SJCRH30 (cell line): Measurements from ENCODE around the gene NTM. TPM values are rescaled to one million over a fixed set of nuclear protein-coding genes. Genes with fewer than 3 reads are reported as not detected.

Experiments
- DNase-seq, 2 experiments: peaks; one replicate each; pipeline ENCODE4 v3.0.0-alpha.2; 2015 to 2020
- H3K27ac ChIP-seq: fragments of 250-450 bp; sonication (Bioruptor Pico); 2 replicates; pipeline ENCODE4 v1.5.1; 2020; ENCODE audit warnings: mild to moderate bottlenecking, moderate library complexity
- H3K27me3 ChIP-seq: fragments of 250-450 bp; sonication (Bioruptor Pico); 2 replicates; pipeline ENCODE4 v1.5.1; 2020; ENCODE audit warnings: mild to moderate bottlenecking, moderate library complexity
- H3K36me3 ChIP-seq: fragments of 250-450 bp; sonication (Bioruptor Pico); 2 replicates; pipeline ENCODE4 v1.5.1; 2020; ENCODE audit warnings: mild to moderate bottlenecking, moderate library complexity
- H3K4me1 ChIP-seq: fragments of 250-450 bp; sonication (Bioruptor Pico); 2 replicates; pipeline ENCODE4 v1.5.1; 2020; ENCODE audit warnings: mild to moderate bottlenecking, moderate library complexity
- H3K4me3 ChIP-seq: fragments of 250-450 bp; sonication (Bioruptor Pico); 2 replicates; pipeline ENCODE4 v1.5.1; 2020; ENCODE audit warnings: mild to moderate bottlenecking, moderate library complexity
- H3K9me3 ChIP-seq: fragments of 250-450 bp; sonication (Bioruptor Pico); replicated peaks from 2 replicates; pipeline ENCODE4 v1.5.1; 2020; ENCODE audit warnings: mild to moderate bottlenecking, moderate library complexity
- total RNA-seq: library from RNA; depleted of rRNA; stranded (reverse); fragments of >200 nt; shearing (Covaris generic); gene quantifications from 2 replicates; pipeline ENCODE4 v1.2.3, GENCODE V29; 2014

NTM gene
- total RNA-seq, 1 experiment from 2014 or later: not detected

DNA sequence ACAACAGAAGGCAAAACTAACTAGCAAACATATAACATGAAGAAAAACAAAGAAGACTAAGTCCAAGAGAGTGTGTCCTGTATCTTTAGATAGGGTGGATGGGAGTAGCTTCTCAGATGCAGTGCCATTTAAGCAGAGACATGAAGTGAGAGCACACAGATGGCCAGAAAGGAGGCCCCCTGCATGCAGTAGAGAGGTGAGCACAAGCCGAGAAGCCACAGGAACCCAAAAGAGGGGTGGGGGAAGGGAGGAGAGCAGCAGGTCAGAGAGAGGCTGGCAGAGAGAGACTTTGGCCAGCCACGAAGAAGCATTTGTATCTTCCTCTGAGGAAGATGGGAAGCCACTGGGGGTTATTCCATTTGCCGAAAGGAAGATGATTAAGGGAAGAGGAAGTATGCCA lies 86.7 kb downstream of the NTM start:
- Histone ChIP-seq H3K4me1 (no peaks in the 10 kb centered on the region), H3K36me3 (no peaks in the 10 kb centered on the region), H3K4me3 (no peak overlapping the region), H3K27ac (no peak overlapping the region), H3K9me3 (no peaks in the 10 kb centered on the region), H3K27me3 (no peaks in the 10 kb centered on the region)
- DNase-seq: no peak

DNA sequence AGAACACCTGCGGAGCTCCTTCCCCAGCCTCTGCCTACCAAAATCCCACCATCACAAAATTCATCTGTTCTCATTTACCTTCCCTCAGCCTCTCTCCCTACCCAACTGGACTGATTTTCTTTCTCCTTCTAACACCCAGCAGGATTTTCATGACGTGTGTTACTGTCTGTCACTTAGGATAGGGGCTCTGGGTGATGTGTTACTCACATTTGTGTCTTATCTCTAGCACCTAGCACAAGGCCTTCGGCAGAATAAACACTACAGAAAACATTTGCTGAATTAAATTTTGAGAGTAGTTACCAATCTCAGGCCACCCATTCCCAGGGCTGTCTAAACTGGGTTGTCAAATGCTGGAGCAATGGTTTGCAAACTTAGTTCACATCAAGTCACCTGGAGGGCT lies 88.0 kb downstream of the NTM start:
- H3K36me3 ChIP-seq: no peaks in the 10 kb centered on the region
- H3K4me3 ChIP-seq: no peak overlapping the region
- H3K27ac ChIP-seq: no peak overlapping the region
- H3K27me3 ChIP-seq: no peaks in the 10 kb centered on the region
- DNase-seq: no peak
- H3K4me1 ChIP-seq: no peaks in the 10 kb centered on the region
- no peaks in the 10 kb centered on the region for H3K9me3 ChIP-seq

DNA sequence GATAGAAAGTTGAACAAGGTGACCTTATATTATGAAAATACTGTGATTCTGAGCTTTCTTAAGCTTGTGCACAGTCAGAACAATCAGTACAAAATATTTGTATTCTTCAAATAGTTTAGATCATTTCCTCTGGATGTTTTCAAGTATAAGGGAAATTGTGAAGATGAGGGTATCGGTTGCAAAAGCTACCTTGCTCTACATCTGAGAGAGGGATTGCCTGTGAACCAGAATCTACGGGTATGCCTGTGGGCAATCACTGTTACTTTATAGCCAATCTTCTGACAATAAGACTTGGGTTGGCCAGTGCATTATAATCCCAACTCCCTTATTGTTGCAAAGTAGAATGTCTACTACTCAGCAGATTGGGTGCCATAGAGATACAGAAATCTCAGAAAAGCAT lies 90.5 kb downstream of the NTM start:
- Histone ChIP-seq H3K27ac (no peak overlapping the region), H3K27me3 (no peaks in the 10 kb centered on the region), H3K4me1 (no peaks in the 10 kb centered on the region), H3K4me3 (no peak overlapping the region), H3K9me3 (no peaks in the 10 kb centered on the region), H3K36me3 (no peaks in the 10 kb centered on the region)
- no peak for DNase-seq

DNA sequence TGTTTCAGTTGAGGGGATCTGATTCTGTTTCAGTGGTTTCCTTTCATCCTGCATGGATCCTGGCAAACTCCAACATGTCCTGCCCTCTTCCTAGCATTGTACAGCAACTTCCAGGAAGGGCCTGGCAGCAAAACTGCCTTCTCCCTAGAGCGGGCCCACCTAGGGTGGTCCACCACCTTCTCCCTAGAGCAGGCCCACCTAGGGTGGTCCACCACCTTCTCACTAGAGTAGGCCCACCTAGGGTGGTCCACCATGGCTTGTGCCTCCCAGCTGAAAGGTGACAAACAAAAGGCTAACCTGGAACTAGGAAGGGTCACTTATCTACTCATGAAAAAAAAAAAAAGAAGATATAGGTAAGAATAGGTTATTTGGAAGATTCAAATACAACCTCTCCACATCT lies 92.2 kb downstream of the NTM start:
- H3K4me1 ChIP-seq: no peaks in the 10 kb centered on the region
- no peak overlapping the region for H3K4me3 ChIP-seq
- no peaks in the 10 kb centered on the region for H3K27me3 ChIP-seq
- no peaks in the 10 kb centered on the region for H3K9me3 ChIP-seq
- DNase-seq: no peak
- H3K27ac ChIP-seq: no peak overlapping the region
- H3K36me3 ChIP-seq: no peaks in the 10 kb centered on the region

DNA sequence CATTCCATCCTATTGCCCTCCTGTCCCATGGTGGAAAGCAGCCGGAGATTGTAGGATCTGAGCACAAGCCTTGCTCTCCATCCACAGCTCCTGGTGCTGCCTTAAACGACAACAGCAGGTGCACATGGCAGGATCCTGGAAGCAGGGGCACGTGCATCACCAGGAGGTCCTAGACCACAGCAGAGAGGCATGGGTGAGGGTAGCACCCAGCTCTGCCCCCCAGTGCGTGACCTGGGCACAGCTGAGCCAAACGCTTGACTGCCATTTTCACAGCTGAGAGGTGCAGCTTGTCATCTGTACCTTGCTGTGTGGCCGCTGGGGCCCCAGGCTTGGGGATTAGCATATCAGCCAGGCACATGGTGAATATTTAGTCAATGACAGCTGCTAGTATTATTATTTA lies 92.7 kb downstream of the NTM start:
- Histone ChIP-seq H3K27ac (no peak overlapping the region), H3K4me3 (no peak overlapping the region), H3K4me1 (no peaks in the 10 kb centered on the region), H3K27me3 (no peaks in the 10 kb centered on the region), H3K9me3 (no peaks in the 10 kb centered on the region), H3K36me3 (no peaks in the 10 kb centered on the region)
- peak; percentile 9 to 23 for DNase-seq

DNA sequence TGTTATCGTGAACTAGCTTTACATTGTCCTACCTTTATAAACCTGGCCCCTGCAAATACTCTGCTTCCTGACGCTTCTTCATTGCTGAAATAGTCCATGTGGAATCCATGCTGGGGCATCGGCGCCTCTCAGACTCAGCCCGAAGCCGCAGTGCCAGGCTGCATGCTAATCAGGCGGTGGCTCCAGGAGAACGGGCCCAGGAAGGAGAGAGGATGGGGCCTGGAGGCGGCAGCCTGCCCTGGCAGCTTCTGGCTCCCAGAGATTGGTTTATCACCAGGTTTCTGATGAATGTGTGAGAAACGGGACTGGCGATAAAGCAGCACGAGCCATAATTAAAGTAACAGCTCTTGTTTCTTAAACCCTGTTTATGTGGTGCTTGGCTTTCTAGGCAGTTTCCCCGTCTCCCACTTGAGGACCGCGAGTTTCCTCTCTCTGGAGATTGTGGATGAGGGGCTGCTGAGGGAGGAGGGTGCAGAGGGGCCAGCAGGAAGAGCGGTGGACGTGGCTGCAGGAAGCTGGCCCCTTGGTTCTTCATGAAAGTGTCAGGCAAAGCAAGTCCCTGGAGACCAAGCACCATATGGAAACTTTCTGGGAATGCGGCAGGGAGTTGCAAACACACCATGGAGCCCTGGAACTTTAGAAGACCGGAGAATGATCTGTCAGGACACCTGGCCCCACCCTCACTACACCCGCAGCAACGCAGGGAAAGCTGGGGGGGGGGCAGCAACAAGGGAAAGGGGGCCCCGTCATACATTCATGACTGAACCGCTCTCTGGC lies 93.4 kb downstream of the NTM start:
- DNase-seq: no peak
- H3K4me1 ChIP-seq: no peaks in the 10 kb centered on the region
- no peaks in the 10 kb centered on the region for H3K27me3 ChIP-seq
- no peaks in the 10 kb centered on the region for H3K36me3 ChIP-seq
- no peaks in the 10 kb centered on the region for H3K9me3 ChIP-seq
- no peak overlapping the region for H3K27ac ChIP-seq
- H3K4me3 ChIP-seq: no peak overlapping the region

DNA sequence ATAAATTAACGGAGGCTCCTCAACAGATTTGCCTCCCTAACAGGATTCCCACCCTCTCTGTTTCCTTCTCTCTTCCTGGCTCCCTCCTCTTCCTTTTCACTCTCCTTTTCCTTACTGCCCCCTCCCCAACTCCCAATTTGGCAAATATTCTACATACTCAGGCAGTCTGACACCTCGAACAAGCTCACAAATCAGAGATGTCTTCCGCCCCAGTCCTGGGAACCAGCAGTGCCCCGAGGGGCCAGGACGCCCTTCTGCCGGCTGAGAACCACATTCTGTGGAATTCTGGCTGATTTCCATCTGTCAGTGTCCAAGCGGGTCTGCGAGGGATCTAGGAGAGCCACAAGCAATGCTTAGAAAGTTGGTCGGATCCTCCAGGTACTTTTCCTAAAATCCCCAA lies 94.0 kb downstream of the NTM start:
- Histone ChIP-seq H3K4me1 (no peaks in the 10 kb centered on the region), H3K36me3 (no peaks in the 10 kb centered on the region), H3K27ac (no peak overlapping the region), H3K4me3 (no peak overlapping the region), H3K9me3 (no peaks in the 10 kb centered on the region), H3K27me3 (no peaks in the 10 kb centered on the region)
- no peak for DNase-seq

DNA sequence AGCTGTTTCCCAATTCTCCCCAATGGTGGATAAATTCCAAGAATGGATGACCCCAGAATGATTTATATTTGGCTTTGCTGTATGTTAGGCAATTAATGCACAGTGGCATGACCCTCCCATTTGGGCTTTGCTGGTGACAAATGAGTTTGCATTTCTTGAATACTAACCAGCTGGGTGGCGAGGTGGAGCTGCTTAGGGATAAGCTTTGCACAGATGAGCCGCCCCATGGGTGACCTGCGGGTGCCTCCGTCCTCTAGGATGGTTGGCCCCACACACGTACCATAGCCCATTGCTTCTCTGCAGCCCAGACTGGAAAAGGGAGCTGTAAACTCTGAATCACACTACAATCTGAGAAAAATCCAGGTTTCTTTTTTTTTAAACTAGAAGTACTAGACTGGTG lies 94.6 kb downstream of the NTM start:
- DNase-seq: no peak
- no peaks in the 10 kb centered on the region for H3K4me1 ChIP-seq
- no peaks in the 10 kb centered on the region for H3K36me3 ChIP-seq
- no peaks in the 10 kb centered on the region for H3K27me3 ChIP-seq
- no peak overlapping the region for H3K27ac ChIP-seq
- no peaks in the 10 kb centered on the region for H3K9me3 ChIP-seq
- H3K4me3 ChIP-seq: no peak overlapping the region

DNA sequence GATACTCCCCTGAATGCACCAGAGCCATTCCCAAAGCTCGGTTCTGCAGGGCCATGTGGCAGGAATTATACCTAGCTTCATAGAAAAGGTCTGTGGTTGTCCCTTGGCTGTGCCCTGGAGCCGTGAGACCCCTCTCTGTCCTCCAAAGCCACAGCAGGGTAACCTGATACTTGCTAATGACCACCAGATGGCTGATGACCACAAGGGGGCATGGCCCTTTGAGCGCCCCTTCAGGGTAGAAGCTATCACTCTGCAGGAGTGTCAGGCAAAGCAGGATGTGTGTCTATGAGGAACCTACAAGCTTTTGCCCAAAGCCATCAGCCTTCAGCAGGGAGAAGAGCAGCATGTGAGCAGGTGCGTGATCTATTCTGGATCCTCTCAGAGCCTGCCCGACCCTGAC lies 95.3 kb downstream of the NTM start:
- Histone ChIP-seq H3K4me1 (no peaks in the 10 kb centered on the region), H3K9me3 (no peaks in the 10 kb centered on the region), H3K27me3 (no peaks in the 10 kb centered on the region), H3K36me3 (no peaks in the 10 kb centered on the region), H3K4me3 (no peak overlapping the region), H3K27ac (no peak overlapping the region)
- peak in 1 of 2 experiments; percentile 16 for DNase-seq

DNA sequence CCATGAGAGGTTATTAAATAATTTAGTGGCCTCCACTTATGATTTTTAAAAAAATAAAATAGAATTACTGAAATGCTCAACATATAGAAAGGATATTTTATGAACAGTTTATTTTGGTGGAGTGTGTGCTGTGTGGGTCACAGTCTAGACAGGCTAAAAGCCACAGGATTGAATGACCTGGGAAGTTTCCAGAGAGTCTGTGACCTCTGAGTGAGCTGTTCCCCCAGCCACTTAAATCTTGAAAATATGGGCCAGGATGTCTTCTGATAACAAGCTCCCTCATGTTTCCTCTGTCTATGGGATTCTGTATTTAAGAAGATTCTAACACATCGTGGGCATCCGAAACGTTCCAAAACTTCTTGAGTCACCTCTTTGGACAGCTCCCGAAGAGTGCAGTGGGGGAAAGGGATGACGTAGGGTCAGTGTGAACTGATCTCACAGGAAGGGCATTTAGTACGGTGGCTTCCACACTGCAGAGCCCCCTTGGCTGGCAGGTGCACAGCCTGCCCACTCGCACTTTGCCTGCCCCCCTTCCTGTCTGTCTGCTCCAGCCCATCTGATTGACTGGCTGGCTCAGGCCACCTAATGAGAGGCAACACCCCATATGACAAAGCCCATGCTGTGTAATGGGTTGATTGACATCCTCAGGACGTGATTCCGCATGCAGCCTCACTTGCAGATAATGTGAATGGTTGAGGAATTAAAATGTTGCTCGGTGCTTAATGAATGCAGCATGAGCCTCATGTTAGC lies 97.4 kb downstream of the NTM start:
- H3K27me3 ChIP-seq: no peaks in the 10 kb centered on the region
- no peak overlapping the region for H3K27ac ChIP-seq
- H3K4me3 ChIP-seq: no peak overlapping the region
- H3K9me3 ChIP-seq: no peaks in the 10 kb centered on the region
- H3K36me3 ChIP-seq: no peaks in the 10 kb centered on the region
- DNase-seq: no peak
- H3K4me1 ChIP-seq: no peaks in the 10 kb centered on the region

DNA sequence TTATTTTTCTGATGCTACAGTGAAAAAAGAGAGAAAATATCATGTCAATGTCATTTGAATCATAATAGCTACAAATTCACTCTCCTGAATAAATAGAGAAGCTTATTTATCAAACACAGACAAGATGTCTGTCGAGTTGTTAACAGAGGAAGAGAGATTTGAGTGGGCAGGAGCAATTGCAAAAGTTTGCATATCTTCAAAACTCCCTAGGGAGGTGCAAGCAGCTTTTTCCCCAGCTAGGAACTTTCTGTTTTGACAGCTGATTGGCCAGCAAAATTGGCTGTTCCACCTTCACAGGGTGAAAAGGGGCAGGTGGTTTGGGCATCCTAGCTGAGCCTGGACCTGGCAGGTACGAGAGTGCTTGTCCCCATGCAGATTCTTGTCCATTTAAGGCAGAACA lies 98.2 kb downstream of the NTM start:
- no peak for DNase-seq
- Histone ChIP-seq H3K27me3 (no peaks in the 10 kb centered on the region), H3K9me3 (no peaks in the 10 kb centered on the region)

DNA sequence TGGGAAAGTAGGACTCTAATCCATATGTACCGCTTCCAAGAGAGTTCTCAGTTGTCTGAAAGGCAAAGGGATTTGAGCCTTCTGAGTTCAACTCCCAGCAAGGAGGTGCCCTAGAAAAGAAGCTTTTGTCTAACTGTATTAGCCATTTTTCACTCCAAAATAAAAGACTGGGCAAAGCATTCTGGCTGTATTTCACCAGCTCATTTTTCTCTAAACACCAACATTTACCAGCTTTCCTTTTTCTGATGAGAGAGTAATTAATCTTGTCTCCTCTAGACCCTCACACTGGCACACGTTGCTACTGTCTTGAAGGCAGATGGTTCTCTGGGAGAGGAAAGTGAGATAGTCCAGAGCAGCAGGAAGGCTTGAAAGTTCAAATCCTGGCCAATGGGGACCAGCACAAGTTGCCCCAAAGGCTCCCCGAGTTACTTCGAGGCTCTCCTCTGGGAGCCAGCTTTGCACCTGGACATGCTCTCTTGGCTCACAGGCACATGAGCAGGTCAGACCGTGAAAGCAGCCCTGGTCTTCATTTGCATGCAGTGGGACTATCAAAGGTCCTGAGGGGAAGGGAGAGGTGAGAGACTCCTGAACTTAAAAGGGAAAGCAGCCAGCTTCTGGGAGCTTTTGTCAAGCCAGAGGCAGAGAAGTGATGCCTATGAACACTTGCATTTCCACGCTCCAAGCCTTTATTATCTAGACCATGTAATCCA lies 100.0 kb downstream of the NTM start:
- no peak for DNase-seq
- Histone ChIP-seq H3K27ac (no peak overlapping the region), H3K4me3 (no peak overlapping the region), H3K27me3 (no peaks in the 10 kb centered on the region), H3K9me3 (no peaks in the 10 kb centered on the region), H3K4me1 (no peaks in the 10 kb centered on the region), H3K36me3 (no peaks in the 10 kb centered on the region)

More for the DNA sequence above, 98.2 kb downstream of the NTM start:
- H3K4me1 ChIP-seq: no peaks in the 10 kb centered on the region
- no peaks in the 10 kb centered on the region for H3K36me3 ChIP-seq
- no peak overlapping the region for H3K4me3 ChIP-seq
- H3K27ac ChIP-seq: no peak overlapping the region

DNA sequence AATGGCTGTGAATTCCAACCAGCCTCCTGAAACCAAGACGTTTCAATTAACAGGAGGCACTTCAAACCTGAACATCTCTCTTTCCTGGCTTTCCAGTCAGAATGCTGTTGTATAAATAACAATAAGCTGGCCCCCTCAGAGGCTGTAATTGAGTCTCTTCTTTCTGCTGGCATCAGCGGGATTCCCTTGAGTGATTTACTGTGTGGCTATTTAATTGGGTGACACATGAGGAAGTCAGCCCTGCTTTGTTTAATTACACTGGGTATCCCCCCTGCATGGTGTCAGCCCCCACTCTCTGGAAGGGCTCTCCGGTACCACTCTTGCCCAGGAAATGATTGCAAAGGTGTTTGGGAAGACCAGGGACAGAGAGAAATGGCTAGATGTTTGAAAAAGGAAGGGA lies 101.6 kb downstream of the NTM start:
- H3K36me3 ChIP-seq: no peaks in the 10 kb centered on the region
- H3K27me3 ChIP-seq: no peaks in the 10 kb centered on the region
- H3K9me3 ChIP-seq: no peaks in the 10 kb centered on the region
- H3K4me3 ChIP-seq: no peak overlapping the region
- DNase-seq: no peak
- H3K4me1 ChIP-seq: no peaks in the 10 kb centered on the region
- no peak overlapping the region for H3K27ac ChIP-seq

DNA sequence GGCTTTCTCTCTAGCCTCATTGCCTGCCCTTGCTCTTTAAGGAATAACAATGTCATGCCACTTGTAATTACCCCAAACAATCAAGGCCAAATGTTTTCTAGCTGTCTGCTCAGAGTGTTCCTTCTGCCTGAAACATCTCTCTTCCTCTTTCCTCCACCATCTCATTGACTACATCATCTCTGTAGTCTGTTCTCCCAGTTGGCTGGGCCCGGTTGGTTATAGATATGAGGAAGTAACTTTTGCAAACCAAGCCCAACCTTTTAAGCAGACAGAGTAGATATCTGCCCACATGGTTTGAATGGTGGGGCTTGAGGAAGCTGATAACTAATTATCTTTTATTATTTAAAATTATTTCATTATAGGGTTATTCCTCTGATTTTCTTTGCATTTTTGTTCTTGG lies 104.5 kb downstream of the NTM start:
- H3K27ac ChIP-seq: no peak overlapping the region
- H3K4me3 ChIP-seq: no peak overlapping the region
- H3K27me3 ChIP-seq: no peaks in the 10 kb centered on the region
- H3K9me3 ChIP-seq: no peaks in the 10 kb centered on the region
- no peaks in the 10 kb centered on the region for H3K4me1 ChIP-seq
- no peak for DNase-seq
- no peaks in the 10 kb centered on the region for H3K36me3 ChIP-seq

DNA sequence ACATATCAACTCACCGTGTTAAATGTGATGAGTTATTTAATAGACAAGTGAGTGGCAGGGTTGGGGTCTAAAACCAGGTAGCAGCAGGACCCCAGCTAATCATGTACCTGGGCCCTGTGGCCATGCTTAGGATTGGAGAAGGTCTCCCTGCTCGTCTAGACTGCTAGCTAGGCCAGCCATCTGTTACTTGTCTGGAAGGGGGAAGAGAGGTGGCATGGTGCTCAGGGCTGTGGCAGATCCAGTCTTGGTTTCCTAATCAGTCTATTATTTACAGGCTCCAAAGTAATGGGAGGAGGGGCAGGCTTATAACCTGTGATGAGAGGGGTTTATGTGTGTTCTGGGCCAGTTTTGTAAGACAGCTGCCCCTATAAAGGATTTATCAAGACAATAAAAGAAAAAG lies 105.9 kb downstream of the NTM start:
- H3K4me3 ChIP-seq: no peak overlapping the region
- H3K27ac ChIP-seq: no peak overlapping the region
- no peaks in the 10 kb centered on the region for H3K27me3 ChIP-seq
- no peak for DNase-seq
- H3K36me3 ChIP-seq: no peaks in the 10 kb centered on the region
- no peaks in the 10 kb centered on the region for H3K4me1 ChIP-seq
- H3K9me3 ChIP-seq: no peaks in the 10 kb centered on the region
